Activated CD4-positive, alpha-beta memory T cell treated with anti-CD3 and anti-CD28 coated beads for 36 hours (primary cell): ENCODE measurements around the gene IL17RB. TPM values are rescaled to one million over a fixed set of nuclear protein-coding genes. Genes with fewer than 3 reads are reported as not detected.

Experiments used
- CTCF ChIA-PET: fragments of 350-600 bp; sonication (Branson Sonifier 250); formaldehyde crosslinking; loops from one replicate; lab custom pipeline; 2021; ENCODE audit warnings: antibody characterized with exemption, inconsistent platforms; lab: Charles Lee
- POLR2A ChIA-PET: fragments of 350-600 bp; sonication (Branson Sonifier 250); formaldehyde crosslinking; loops from one replicate; lab custom pipeline; 2021; ENCODE audit warnings: antibody characterized with exemption; lab: Charles Lee
- DNase-seq: peaks from one replicate; pipeline ENCODE4 v3.0.0-alpha.2; 2020
- H3K27ac Mint-ChIP-seq: one replicate; pipeline ENCODE4 v1.8.0; 2021; ENCODE audit warnings: mixed read lengths
- H3K27me3 Mint-ChIP-seq: one replicate; pipeline ENCODE4 v1.8.0; 2021; ENCODE audit warnings: mixed read lengths
- H3K36me3 Mint-ChIP-seq: one replicate; pipeline ENCODE4 v1.8.0; 2021; ENCODE audit warnings: mixed read lengths
- H3K4me1 Mint-ChIP-seq: one replicate; pipeline ENCODE4 v1.8.0; 2021; ENCODE audit warnings: low read depth, mixed read lengths
- H3K4me3 Mint-ChIP-seq: one replicate; pipeline ENCODE4 v1.8.0; 2021; ENCODE audit warnings: mild to moderate bottlenecking, mixed read lengths
- H3K9me3 Mint-ChIP-seq: one replicate; pipeline ENCODE4 v1.8.0; 2021; ENCODE audit warnings: mixed read lengths
- intact Hi-C: fragments of 100-400 bp; cut with micrococcal nuclease; formaldehyde crosslinking; loops from one replicate; pipeline ENCODE4 v1.15.1; 2023
- total RNA-seq, 2 experiments: library from RNA; stranded (reverse); gene quantifications; one replicate each; pipeline ENCODE4 v1.2.3, GENCODE V29; 2021

Gene IL17RB
- total RNA-seq, 2 experiments from 2014 or later: 0.92 to 1.1 TPM

DNA sequence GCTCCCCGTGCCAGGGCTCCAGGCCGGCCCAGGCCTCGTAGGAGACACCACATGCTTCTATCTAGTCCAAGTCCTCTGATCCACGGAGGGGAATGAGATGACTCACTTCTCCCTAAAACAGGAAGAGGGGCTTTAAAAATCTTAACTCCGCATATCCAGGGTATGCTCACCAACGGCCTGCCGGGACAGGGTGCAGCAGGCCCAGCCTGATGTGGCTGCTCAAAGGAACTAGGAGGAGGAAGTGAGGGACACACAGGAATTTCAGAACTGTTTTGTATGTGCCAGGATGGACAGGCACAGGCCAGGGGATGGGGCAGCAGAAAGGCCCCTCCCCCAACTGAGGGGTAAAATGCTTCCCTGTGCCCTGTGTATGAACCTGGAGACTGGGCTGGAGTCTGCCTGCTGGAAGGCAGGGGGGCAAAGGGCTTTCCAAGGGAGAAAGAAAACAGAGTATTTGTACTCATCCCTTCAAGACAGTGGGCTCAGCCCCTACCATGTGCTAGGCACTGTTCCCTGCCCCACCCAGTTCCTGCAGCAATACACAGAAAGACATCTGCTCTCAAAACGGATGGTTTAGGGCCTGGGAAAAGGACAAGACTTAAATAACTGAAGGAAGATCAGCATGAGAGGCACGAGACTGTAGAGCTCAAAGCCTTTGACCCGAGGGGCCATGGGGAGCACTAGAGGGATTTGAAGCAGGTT is 22.3 kb upstream of the IL17RB start:
- no peak for DNase-seq
- Mint-ChIP-seq H3K27ac (no peak overlapping the region), H3K36me3 (no peaks in the 10 kb centered on the region), H3K4me3 (no peak overlapping the region), H3K4me1 (no peaks in the 10 kb centered on the region), H3K27me3 (peaks cover 2% of the 10 kb centered on the region), H3K9me3 (no peaks in the 10 kb centered on the region)
- ChIA-PET CTCF (no interaction called here), POLR2A (no interaction called here)
- intact Hi-C loops: no loop called here

- Mint-ChIP-seq H3K27ac (no peak overlapping the region), H3K4me3 (no peak overlapping the region), H3K9me3 (no peaks in the 10 kb centered on the region), H3K4me1 (no peaks in the 10 kb centered on the region), H3K36me3 (no peaks in the 10 kb centered on the region), H3K27me3 (no peaks in the 10 kb centered on the region)
- CTCF ChIA-PET: no interaction called here
- no peak for DNase-seq
- POLR2A ChIA-PET: no interaction called here
- intact Hi-C loops: no loop called here
Observed at GRCh38 chr3:53824795-53825194, 21.6 kb upstream of the IL17RB start.

DNA sequence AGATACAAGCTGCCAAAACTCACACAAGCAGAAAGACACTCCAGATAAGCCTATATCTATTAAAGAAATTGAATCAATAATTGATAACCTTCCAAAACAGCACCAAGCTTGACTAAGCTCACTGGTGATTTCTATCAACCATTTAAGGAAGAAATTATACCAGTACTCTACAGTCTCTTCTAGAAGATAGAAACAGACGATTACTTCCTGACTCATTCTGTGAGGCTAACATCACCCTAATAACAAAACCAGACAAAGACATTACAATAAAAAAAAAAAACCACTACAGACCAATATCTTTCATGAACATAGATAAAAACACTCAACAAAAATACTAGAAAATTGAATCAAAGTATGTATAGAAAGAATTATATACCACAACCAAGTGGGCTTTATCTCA is 20.3 kb upstream of the IL17RB start:
- Mint-ChIP-seq H3K4me3 (no peak overlapping the region), H3K27me3 (no peaks in the 10 kb centered on the region), H3K36me3 (no peaks in the 10 kb centered on the region), H3K4me1 (no peaks in the 10 kb centered on the region), H3K9me3 (no peaks in the 10 kb centered on the region), H3K27ac (no peak overlapping the region)
- ChIA-PET CTCF (no interaction called here), POLR2A (no interaction called here)
- intact Hi-C loops: no loop called here
- DNase-seq: no peak

GRCh38 chr3:53828581-53828980 is 17.8 kb upstream of the IL17RB start:
- Mint-ChIP-seq H3K4me1 (no peaks in the 10 kb centered on the region), H3K9me3 (no peaks in the 10 kb centered on the region), H3K27ac (no peak overlapping the region), H3K27me3 (no peaks in the 10 kb centered on the region), H3K4me3 (no peak overlapping the region), H3K36me3 (no peaks in the 10 kb centered on the region)
- DNase-seq: no peak
- ChIA-PET POLR2A (no interaction called here), CTCF (no interaction called here)
- intact Hi-C loops: no loop called here

- Mint-ChIP-seq H3K36me3 (no peaks in the 10 kb centered on the region), H3K27me3 (no peaks in the 10 kb centered on the region), H3K4me1 (no peaks in the 10 kb centered on the region), H3K9me3 (no peaks in the 10 kb centered on the region), H3K4me3 (no peak overlapping the region), H3K27ac (no peak overlapping the region)
- POLR2A ChIA-PET: no interaction called here
- intact Hi-C loops: no loop called here
- no peak for DNase-seq
- CTCF ChIA-PET: no interaction called here
Observed at GRCh38 chr3:53829605-53830004, 16.8 kb upstream of the IL17RB start.

- Mint-ChIP-seq H3K4me3 (no peak overlapping the region), H3K27ac (no peak overlapping the region), H3K9me3 (no peaks in the 10 kb centered on the region), H3K36me3 (no peaks in the 10 kb centered on the region), H3K4me1 (no peaks in the 10 kb centered on the region), H3K27me3 (no peaks in the 10 kb centered on the region)
- POLR2A ChIA-PET: no interaction called here
- CTCF ChIA-PET: no interaction called here
- DNase-seq: no peak
- intact Hi-C loops: no loop called here
Observed at GRCh38 chr3:53830944-53831343, 15.4 kb upstream of the IL17RB start.

- Mint-ChIP-seq H3K4me1 (no peaks in the 10 kb centered on the region), H3K27me3 (peaks cover 2% of the 10 kb centered on the region), H3K27ac (no peak overlapping the region), H3K9me3 (no peaks in the 10 kb centered on the region), H3K4me3 (no peak overlapping the region), H3K36me3 (no peaks in the 10 kb centered on the region)
- ChIA-PET POLR2A (no interaction called here), CTCF (no interaction called here)
- no peak for DNase-seq
- intact Hi-C loops: no loop called here
Observed at GRCh38 chr3:53833053-53833645, 13.2 kb upstream of the IL17RB start.

GRCh38 chr3:53833700-53834099 is 12.7 kb upstream of the IL17RB start:
- Mint-ChIP-seq H3K4me3 (no peak overlapping the region), H3K27ac (no peak overlapping the region), H3K36me3 (no peaks in the 10 kb centered on the region), H3K9me3 (no peaks in the 10 kb centered on the region), H3K4me1 (no peaks in the 10 kb centered on the region), H3K27me3 (peaks cover 2% of the 10 kb centered on the region)
- CTCF ChIA-PET: no interaction called here
- POLR2A ChIA-PET: no interaction called here
- intact Hi-C loops: no loop called here
- DNase-seq: no peak

- Mint-ChIP-seq H3K4me1 (no peaks in the 10 kb centered on the region), H3K36me3 (no peaks in the 10 kb centered on the region), H3K9me3 (no peaks in the 10 kb centered on the region), H3K27me3 (peaks cover 2% of the 10 kb centered on the region), H3K4me3 (no peak overlapping the region), H3K27ac (no peak overlapping the region)
- intact Hi-C loops: no loop called here
- ChIA-PET POLR2A (no interaction called here), CTCF (no interaction called here)
- no peak for DNase-seq
Observed at GRCh38 chr3:53834429-53835095, 11.8 kb upstream of the IL17RB start.

- Mint-ChIP-seq H3K36me3 (no peaks in the 10 kb centered on the region), H3K27ac (no peak overlapping the region), H3K9me3 (no peaks in the 10 kb centered on the region), H3K4me1 (no peaks in the 10 kb centered on the region), H3K27me3 (peaks cover 2% of the 10 kb centered on the region), H3K4me3 (no peak overlapping the region)
- intact Hi-C loops: no loop called here
- ChIA-PET POLR2A (no interaction called here), CTCF (no interaction called here)
- DNase-seq: no peak
Observed at GRCh38 chr3:53835257-53835656, 11.1 kb upstream of the IL17RB start.

DNA sequence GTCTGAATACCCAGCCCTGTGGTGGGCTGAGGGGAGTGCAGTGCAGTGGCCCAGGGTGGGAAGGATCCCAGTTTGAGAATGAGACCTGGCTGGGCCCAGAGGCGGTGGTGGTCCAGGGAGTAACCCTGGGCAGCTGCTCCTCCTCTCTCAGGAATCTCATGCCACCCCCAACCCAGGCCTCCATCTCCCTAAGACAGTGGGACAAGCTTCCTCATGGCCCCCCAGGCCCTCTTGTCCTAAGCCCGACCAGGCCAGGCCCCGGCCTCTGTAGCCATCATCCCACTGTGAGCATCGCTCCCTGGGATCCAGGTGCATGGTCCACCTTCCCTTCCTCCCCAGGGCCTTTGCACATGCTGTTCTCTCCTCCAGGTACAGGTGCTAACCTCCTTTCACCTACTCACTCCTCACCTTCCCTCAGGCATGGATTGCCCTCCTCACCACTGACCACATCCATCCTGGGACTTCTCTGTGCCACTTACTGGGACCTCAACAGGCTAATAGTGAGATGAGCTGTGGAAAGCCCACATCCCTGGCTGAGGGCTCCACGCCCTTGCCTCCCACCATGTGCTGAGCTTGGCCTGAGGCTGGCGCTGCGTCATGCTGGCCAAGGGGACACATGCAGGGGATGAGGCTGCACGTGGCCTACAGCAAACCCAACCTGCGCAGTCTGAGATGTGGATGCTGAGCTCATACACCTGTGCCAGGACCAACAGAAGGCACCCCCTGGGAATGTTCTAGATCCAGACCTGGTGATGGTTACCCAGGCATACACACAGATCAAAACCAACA is 10.1 kb upstream of the IL17RB start:
- no peaks in the 10 kb centered on the region for H3K9me3 Mint-ChIP-seq
- ChIA-PET POLR2A (no interaction called here), CTCF (no interaction called here)
- intact Hi-C loops: no loop called here
- H3K4me1 Mint-ChIP-seq: no peaks in the 10 kb centered on the region
- no peak overlapping the region for H3K27ac Mint-ChIP-seq
- peaks cover 2% of the 10 kb centered on the region for H3K27me3 Mint-ChIP-seq
- no peaks in the 10 kb centered on the region for H3K36me3 Mint-ChIP-seq
- H3K4me3 Mint-ChIP-seq: no peak overlapping the region
- DNase-seq: no peak

- Mint-ChIP-seq H3K27me3 (peaks cover 3% of the 10 kb centered on the region), H3K9me3 (no peaks in the 10 kb centered on the region), H3K4me1 (no peaks in the 10 kb centered on the region), H3K4me3 (no peak overlapping the region), H3K27ac (no peak overlapping the region), H3K36me3 (no peaks in the 10 kb centered on the region)
- DNase-seq: peak; percentile 22
- intact Hi-C loops: no loop called here
- CTCF ChIA-PET: no interaction called here
- POLR2A ChIA-PET: no interaction called here
Observed at GRCh38 chr3:53837331-53837730, 9.0 kb upstream of the IL17RB start.
